GM12872 (cell line): ENCODE data around the gene ACAT2.

Experiments used
- CTCF ChIP-seq: IDR thresholded peaks from 3 replicates; pipeline ENCODE4 v1.5.1; 2011; ENCODE audit warnings: low read depth, mild to moderate bottlenecking, low read length, moderate library complexity; ENCODE audit not compliant: insufficient read depth

The ACAT2 gene

GRCh38 chr6:159790149-159790955 lies 28.5 kb downstream of the ACAT2 start, which contains the start of gene MRPL18:
MRPL18 (plus strand) TSS chr6:159790467; CDS start chr6:159790588, 121 bp downstream.
- no peak for TF ChIP-seq CTCF

- TF ChIP-seq CTCF = no peak
Observed at GRCh38 chr6:159790956-159791598, 29.2 kb downstream of the ACAT2 start.

- no peak for TF ChIP-seq CTCF
Observed at GRCh38 chr6:159797554-159797953, 35.7 kb downstream of the ACAT2 start.

- no peak for TF ChIP-seq CTCF
Observed at GRCh38 chr6:159800141-159800865, 38.5 kb downstream of the ACAT2 start, which contains the start of gene PNLDC1. PNLDC1 (plus strand) TSS chr6:159800276; CDS start chr6:159800308, 32 bp downstream.

- no peak for TF ChIP-seq CTCF
Observed at GRCh38 chr6:159801935-159802334, 40.1 kb downstream of the ACAT2 start.

- no peak for TF ChIP-seq CTCF
Observed at GRCh38 chr6:159804504-159804903, 42.7 kb downstream of the ACAT2 start.

GRCh38 chr6:159805440-159806020 lies 43.7 kb downstream of the ACAT2 start:
- no peak for TF ChIP-seq CTCF
